CD4-positive, alpha-beta T cell treated with Interleukin-15 for 1 hour (primary cell): ENCODE measurements around the gene TRAIP.
A peak's percentile ranks its signal among the peaks of the same experiment; 100 is the strongest.

Source experiments
- DNase-seq: peaks from one replicate; pipeline ENCODE4 v3.0.0-alpha.2; 2020

TRAIP gene

DNA sequence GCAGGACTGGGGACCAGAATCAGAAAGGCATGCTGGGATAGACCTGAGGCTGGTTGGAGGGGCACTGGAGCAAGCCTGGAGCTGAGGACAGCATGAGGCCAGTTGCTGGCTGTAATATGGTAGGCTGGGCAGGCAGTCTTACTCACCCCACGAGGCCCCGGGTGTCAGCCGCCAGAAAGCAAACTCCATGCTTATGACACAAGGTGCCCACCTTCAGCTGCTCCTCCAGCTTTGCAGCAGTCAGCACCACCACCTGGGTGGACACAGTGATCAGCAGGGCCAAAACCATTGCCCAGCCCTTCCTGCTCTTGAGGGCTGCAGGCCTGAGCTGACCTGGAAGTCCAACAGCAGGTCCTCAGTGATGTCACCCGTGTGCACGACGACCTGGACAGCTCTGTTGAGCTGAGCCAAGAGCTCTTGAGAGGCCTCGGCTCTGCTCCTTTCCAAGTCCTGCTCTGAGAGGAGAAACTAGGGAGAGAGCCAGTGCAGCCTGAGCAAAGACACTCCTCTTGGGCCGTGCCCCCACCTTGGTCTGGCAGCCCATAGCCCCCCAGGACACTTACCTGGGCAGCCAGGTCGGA lies 43.4 kb downstream of the TRAIP start:
- no peak for DNase-seq

DNA sequence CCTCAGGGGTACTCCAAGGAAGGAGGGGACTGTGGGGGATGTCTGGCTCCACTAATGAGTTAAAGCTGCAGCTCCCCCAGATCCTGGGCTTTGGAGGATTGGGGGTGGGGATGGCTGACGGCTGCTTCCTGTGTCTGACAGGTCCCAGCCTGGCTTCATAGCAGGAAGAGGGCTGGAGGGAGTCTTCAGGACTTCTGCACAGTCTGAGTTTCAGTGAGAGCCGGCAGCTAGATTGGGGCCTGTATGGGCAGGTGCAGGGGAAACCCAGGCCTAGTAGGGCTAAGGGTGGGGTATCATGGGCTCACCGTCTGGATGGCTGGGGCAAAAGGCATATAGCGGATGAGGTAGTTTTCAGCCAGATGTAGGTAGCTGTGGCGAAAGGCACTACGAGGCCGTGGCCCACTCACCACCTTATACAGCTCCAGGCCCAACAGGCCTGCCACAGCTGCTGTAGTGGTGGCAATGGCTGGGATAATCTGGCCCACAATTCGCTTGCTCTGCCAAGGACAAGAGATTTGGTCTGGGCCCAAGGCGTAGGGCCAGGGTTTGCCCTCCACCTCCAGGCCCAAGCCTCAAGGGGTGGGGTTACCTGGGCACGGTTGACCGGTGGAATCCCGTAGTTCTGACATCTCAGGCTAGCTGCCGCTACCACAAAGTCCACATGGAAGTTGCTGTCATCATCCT lies 48.8 kb downstream of the TRAIP start:
- peak; percentile 31 for DNase-seq

- no peak for DNase-seq
Measured at GRCh38 chr3:49806850-49807249, 49.5 kb downstream of the TRAIP start.

DNA sequence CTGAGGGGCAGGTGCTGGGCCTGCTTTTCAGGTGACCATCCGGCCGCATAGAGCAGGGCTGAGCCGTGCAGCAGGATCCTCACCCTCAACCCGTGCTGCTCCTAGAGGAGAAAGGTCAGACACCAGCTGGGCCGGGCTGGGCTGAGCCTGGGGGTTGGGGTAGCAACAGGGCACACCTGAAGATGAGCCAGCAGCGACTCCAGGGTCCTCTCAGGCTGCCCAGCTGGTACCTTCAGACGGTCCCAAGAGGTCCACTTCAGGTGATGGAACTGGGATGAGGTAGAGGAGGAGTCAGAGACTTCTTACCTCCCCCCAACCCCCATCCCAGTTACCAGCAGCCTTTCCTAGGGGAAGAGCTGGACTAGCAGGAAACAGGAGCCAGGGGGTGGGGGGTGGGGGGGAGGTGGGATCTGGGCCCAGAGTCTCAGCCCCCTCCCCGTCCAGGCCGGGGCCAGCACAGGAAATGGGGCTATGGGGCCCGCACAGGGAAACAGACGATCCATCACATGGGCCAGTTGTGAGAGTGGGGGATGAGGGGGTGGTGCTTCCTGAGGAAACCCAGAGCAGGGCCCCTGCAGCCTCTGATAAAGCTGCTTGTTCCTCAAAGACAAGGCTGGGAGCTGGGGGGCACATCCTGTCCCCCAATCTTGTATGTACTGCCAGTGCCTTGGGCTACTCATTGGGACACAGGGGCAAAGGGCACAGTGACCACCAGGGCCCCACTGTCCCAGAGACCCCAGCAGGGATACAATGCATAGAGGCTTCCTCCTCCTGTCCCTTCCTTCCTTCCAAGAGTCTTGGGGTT lies 50.3 kb downstream of the TRAIP start:
- DNase-seq: peak; percentile 42

- peak; percentile 68 for DNase-seq
Measured at GRCh38 chr3:49805367-49805782, 51.0 kb downstream of the TRAIP start.

DNA sequence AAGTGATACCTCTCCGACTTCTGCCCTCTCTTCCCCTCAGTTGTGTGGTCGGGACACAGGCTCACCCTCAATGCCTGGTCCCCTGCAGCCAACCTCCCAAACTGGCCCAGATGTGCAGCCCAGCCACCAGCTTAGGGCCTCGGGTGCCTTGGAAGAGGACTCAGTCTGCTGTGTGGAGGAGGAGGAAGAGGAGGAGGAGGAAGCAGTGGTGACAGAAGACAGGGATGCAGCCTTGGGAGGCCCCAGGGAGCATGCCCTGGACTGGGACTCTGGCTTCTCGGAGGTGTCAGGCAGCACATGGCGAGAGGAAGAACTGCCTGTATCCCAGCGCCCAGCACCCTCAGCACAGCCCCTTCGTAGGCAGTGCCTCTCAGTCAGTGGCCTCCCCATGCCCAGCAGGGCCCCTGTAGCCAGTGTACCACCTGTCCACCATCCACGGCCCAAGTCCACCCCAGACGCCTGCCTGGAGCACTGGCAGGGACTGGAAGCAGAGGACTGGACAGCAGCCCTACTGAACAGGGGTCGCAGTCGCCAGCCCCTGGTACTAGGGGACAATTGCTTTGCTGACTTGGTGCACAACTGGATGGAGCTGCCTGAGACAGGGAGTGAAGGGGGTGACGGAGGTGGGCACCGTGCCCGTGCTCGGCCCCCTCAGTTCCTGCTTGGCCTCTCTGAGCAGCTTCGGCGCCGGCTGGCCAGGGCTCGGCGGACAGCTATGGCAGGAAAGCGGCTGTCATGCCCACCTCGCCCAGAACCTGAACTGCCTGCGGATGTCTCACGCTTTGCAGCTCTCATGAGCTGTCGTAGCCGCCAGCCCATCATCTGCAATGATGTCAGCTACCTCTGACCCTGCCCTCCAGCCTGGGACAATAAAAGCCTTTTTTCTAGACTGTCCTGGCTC lies 52.0 kb downstream of the TRAIP start:
- DNase-seq: no peak

DNA sequence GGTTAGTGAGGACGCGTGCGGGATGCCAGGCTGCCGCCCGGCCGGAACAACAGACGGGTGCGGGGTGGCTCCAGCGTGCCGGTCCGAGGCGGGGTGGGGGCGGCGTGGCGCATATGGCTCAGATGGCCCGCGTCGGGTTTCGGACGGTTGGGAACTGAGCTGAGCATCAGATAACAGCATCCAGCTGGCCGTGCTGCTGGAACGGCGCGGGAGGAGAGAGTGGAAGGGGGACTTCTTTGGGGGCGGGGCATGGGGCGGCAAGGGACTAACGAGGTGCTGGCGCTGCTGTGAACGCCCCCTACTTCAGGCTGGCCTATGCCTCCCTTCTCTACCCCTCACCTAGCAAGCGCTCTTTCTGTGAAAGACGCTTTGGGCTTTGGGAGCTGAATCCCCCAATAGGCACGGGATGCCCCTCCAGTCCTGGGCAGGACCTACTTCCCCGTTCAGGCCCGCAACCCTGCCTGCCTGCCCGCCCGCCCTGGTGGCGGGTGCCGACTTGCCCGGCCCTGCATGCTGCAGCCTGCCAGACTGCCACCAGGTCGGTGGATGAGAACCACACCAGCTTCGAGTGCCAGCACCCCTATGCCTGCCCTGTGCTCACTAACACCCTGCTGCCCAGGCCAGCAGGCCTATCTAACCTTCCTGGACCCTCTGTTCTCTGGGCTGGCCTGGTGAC lies 52.8 kb downstream of the TRAIP start:
- peak; percentile 47 for DNase-seq

DNA sequence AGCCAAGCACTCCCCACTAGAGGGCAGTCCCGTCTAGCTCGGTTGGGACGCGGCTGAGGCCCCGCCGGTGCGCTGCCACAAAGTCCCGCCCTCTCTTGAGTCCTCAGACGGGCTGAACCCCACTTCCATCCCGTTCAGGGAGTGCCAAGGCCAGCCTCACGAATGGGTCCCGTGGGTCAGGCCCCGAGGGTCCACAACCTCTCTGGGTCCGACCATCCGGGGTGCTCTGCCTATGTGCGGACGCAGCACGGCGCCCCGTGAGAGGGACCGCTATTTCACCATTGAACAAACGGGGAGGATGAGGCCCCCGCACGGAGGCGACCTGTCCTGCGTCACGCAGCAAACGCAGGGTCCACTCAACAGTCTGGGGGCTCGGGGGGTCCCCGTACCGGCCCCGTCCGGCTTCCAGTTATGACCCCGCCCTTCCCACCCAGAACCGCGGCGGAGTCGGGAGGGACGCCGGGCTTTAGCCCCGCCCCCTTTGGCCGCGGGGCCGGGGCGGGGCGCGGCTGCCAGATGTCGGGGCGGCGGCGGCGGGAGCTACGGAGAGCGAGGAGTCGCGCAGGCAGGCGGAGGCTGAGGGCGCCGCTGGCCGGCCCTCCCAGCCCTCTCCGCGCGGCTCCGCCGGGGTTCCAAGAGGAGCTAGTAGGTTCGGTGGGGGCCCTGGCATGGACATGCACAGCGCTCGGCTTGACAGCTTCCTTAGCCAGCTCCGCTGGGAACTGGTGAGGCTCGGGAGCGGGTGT lies 53.5 kb downstream of the TRAIP start, which contains the start of gene INKA1:
Gene INKA1, plus strand, starts transcription at position 543 of the 746 bp plus-strand sequence. Its CDS starts 132 bp downstream, at position 675.
- DNase-seq: peak; percentile 88

GRCh38 chr3:49801160-49801559 lies 55.2 kb downstream of the TRAIP start:
- no peak for DNase-seq

DNA sequence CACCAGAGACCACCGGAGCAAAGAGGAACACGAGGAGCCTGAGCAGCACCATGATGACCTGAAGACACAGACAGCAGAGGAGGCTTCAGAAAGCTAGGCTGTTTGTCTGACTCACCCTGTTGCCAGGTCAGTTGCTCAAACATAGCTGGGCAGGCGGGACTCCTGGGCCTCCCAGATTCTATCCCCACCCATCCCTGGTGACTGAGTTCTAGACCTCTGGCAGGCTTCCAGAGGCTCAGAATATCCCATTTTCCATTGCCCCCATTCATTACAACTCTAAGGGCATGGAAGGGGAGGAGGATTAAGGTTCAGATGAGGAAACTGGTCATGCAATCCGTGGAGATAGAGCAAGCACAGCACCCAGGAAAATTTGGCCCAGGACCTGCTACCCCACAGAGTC lies 56.6 kb downstream of the TRAIP start, which contains the start of gene CDHR4:
Gene CDHR4, minus strand, starts transcription at position 113 of the 400 bp plus-strand sequence. Its CDS starts 61 bp downstream, at position 52.
- no peak for DNase-seq

- DNase-seq: no peak
Measured at GRCh38 chr3:49799105-49799504, 57.3 kb downstream of the TRAIP start.

DNA sequence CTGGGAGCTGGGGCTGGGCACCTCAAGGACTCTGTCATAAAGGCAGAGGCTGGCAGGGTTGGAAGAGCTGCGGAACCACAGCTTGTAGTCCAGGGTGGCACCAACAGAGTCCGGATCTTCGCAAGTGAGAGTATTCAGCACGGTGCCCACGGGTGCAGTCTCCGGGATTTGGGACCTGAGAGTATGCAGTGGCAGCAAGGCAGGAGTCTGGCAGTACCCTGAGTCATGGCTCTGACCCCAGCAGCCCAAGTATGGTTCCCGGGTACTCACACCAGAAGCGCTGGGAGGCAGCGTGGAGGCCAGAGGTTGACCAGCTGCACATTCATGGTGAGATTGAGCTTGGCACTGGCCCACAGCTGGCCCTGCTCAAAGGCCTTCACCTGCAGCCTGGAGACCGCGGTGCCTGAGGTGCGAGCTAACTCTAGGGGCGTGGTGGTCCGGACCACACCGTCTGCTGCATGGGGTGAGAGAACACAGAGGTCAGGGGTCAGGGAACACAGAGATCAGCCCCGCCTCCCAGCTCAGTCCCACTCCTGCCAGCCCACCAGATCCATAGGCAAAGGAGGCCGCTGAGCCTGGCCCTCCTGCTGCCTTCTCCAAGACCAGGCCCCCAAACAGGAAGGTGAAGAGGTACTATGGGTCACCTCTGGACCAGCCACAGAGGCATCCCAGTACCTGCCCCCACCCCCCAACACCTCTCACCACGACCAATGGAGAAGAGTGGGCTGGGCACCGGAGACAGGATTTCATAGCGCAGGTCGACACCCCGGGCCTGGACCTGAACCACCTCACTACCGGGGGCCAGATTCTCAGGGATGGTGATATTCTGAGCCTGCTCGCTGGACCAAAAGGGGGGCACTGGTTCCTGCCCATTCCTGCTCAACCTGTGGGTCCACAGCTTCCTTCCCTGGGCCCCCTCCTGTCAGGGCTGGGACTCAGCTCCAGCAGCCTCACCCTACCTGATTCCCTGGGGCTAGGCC lies 61.1 kb downstream of the TRAIP start:
- DNase-seq: no peak

- no peak for DNase-seq
Measured at GRCh38 chr3:49794431-49794830, 61.9 kb downstream of the TRAIP start.

GRCh38 chr3:49793486-49794085 lies 62.8 kb downstream of the TRAIP start:
- DNase-seq: no peak

- no peak for DNase-seq
Measured at GRCh38 chr3:49792371-49793150, 63.8 kb downstream of the TRAIP start.

- no peak for DNase-seq
Measured at GRCh38 chr3:49791571-49791970, 64.8 kb downstream of the TRAIP start.

GRCh38 chr3:49790626-49791411 lies 65.5 kb downstream of the TRAIP start:
- no peak for DNase-seq

GRCh38 chr3:49788056-49788455 lies 68.3 kb downstream of the TRAIP start:
- DNase-seq: no peak
